Keratinocyte (primary cell): ENCODE results near the gene PNLIPRP3. TPM values are rescaled to one million over a fixed set of nuclear protein-coding genes. Genes with fewer than 3 reads are reported as not detected.

Experiments used
- DNase-seq: peaks from one replicate; pipeline ENCODE4 v3.0.0-alpha.2; 2011; ENCODE audit warnings: low read depth, missing footprints, low spot score
- FAIRE-seq: peaks from 2 replicates; lab custom pipeline; 2011; peaks lifted over from hg19 to GRCh38; lab: Jason Lieb, UNC
- H2AFZ ChIP-seq: 2 replicates; pipeline ENCODE4 v1.6.0; 2012; ENCODE audit warnings: low read length, control low read depth, inconsistent platforms; ENCODE audit not compliant: control insufficient read depth
- H3K27ac ChIP-seq: 2 replicates; pipeline ENCODE4 v1.5.1; 2011; ENCODE audit warnings: low read length; ENCODE audit not compliant: control insufficient read depth, insufficient read depth
- H3K27me3 ChIP-seq: 3 replicates; pipeline ENCODE4 v1.6.0; 2011; ENCODE audit warnings: low read length; ENCODE audit not compliant: control insufficient read depth, insufficient read depth; ENCODE audit errors: extremely low read depth
- H3K36me3 ChIP-seq, 2 experiments: 2 replicates in 1 of 2; 3 replicates in 1 of 2; pipeline ENCODE4 v1.5.1; 2011; ENCODE audit warnings: low read length in 2 of 2, mild to moderate bottlenecking in 1 of 2; ENCODE audit not compliant: control insufficient read depth in 2 of 2, insufficient read depth in 2 of 2; ENCODE audit errors: extremely low read depth in 1 of 2
- H3K4me1 ChIP-seq: 3 replicates; pipeline ENCODE4 v1.5.1; 2011; ENCODE audit warnings: low read length; ENCODE audit not compliant: control insufficient read depth, insufficient read depth; ENCODE audit errors: extremely low read depth
- H3K4me2 ChIP-seq: 3 replicates; pipeline ENCODE4 v1.6.0; 2011; ENCODE audit warnings: low read depth, low read length; ENCODE audit not compliant: control insufficient read depth, insufficient read depth; ENCODE audit errors: extremely low read depth
- H3K4me3 ChIP-seq, 3 experiments: fragments of 200-600 bp in 1 of 3; sonication (generic) in 1 of 3; 2 replicates in 2 of 3; 3 replicates in 1 of 3; pipeline ENCODE4 v1.5.1; 2011 to 2016; ENCODE audit warnings: low read length in 3 of 3, mild to moderate bottlenecking in 3 of 3, control low read depth in 2 of 3, inconsistent platforms in 1 of 3, low read depth in 1 of 3, mixed read lengths in 1 of 3, mixed run types in 1 of 3, moderate library complexity in 1 of 3; ENCODE audit not compliant: control insufficient read depth in 2 of 3, insufficient read depth in 2 of 3; ENCODE audit errors: extremely low read depth in 1 of 3
- H3K79me2 ChIP-seq: 2 replicates; pipeline ENCODE4 v1.6.0; 2012; ENCODE audit warnings: low read length; ENCODE audit not compliant: control insufficient read depth, insufficient read depth
- H3K9ac ChIP-seq: 3 replicates; pipeline ENCODE4 v1.6.0; 2011; ENCODE audit warnings: low read length; ENCODE audit not compliant: control insufficient read depth, insufficient read depth; ENCODE audit errors: extremely low read depth
- H3K9me1 ChIP-seq: 3 replicates; pipeline ENCODE4 v1.6.0; 2011; ENCODE audit warnings: low read length; ENCODE audit not compliant: control insufficient read depth, insufficient read depth; ENCODE audit errors: extremely low read depth
- H3K9me3 ChIP-seq: 2 replicates; pipeline ENCODE4 v1.5.1; 2012; ENCODE audit warnings: low read depth, low read length; ENCODE audit not compliant: control insufficient read depth
- H4K20me1 ChIP-seq: 3 replicates; pipeline ENCODE4 v1.6.0; 2011; ENCODE audit warnings: low read length; ENCODE audit not compliant: control insufficient read depth, insufficient read depth; ENCODE audit errors: extremely low read depth
- EZH2 ChIP-seq: IDR thresholded peaks from one replicate; pipeline ENCODE4 v1.6.1; 2012; ENCODE audit warnings: inconsistent platforms, mild to moderate bottlenecking, low read length, moderate library complexity
- dilution Hi-C: fragments of 300-500 bp; cut with MboI; formaldehyde crosslinking; loops from one replicate; pipeline ENCODE4 v1.7.0; 2020; ENCODE audit warnings: low sequenced_read_pairs; ENCODE audit not compliant: extremely low pct_ligation_motif_present
- polyA plus RNA-seq, 5 experiments: library from polyadenylated mRNA; depleted of rRNA in 3 of 5; stranded (reverse) in 3 of 5; stranded (forward) in 1 of 5; unstranded in 1 of 5; fragments of >200 nt; gene quantifications; 1 replicate in 1 of 5; 2 replicates in 3 of 5; 3 replicates in 1 of 5; pipeline versions ENCODE4 v1.2.1 to v1.2.3, GENCODE V29; 2011 to 2012; ENCODE audit warnings: missing spikeins in 2 of 5, low read depth in 1 of 5, low replicate concordance in 1 of 5
- TF ChIP-seq, protein P1 (sequence below), 3 experiments: IDR thresholded peaks in 1 of 3; conservative IDR thresholded peaks in 1 of 3; optimal IDR thresholded peaks in 1 of 3; 2 replicates in 2 of 3; 3 replicates in 1 of 3; pipeline versions ENCODE3 to v1.5.1; 2011; ENCODE audit warnings: low read length in 3 of 3, mild to moderate bottlenecking in 3 of 3, moderate library complexity in 2 of 3, control low read depth in 1 of 3, inconsistent platforms in 1 of 3; ENCODE audit not compliant: insufficient read depth in 2 of 3; ENCODE audit errors: extremely low read depth in 1 of 3

The PNLIPRP3 gene
- polyA plus RNA-seq, 1 donor (not counting 4 experiments of a cell fraction or from before 2014, with no cell fraction given): 117 TPM

DNA sequence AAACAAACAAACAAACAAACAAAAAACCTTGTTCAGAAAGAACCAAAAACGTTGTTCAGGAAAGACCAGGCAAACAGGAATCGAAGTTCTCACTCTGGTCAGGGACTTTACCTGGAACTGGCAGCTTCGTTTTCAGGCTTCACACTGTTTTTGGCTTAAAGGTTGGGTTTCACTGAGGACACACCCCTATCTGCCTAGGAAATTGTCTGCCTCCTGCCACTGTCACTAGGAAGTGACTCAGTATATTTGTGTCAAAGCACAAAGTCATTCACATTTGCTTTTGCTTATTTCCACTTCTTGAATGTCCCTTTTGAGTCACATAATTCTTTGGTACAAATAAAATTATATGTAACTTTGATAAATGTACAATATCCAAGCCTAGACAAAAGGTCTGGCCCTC lies 37.9 kb downstream of the PNLIPRP3 start:
- Histone ChIP-seq H3K9ac (no peak overlapping the region), H3K4me3 (no peak overlapping the region), H2AFZ (no peak overlapping the region), H3K4me1 (peaks cover 19% of the 10 kb centered on the region), H3K36me3 (peaks cover 20 to 24% of the 10 kb centered on the region in 2 experiments), H3K9me3 (no peaks in the 10 kb centered on the region), H3K79me2 (no peaks in the 10 kb centered on the region), H3K27ac (no peak overlapping the region), H3K27me3 (no peaks in the 10 kb centered on the region), H3K4me2 (no peak overlapping the region), H3K9me1 (no peaks in the 10 kb centered on the region), H4K20me1 (no peaks in the 10 kb centered on the region)
- dilution Hi-C loops: no loop called here
- no peak for FAIRE-seq
- TF ChIP-seq, protein P1, sequence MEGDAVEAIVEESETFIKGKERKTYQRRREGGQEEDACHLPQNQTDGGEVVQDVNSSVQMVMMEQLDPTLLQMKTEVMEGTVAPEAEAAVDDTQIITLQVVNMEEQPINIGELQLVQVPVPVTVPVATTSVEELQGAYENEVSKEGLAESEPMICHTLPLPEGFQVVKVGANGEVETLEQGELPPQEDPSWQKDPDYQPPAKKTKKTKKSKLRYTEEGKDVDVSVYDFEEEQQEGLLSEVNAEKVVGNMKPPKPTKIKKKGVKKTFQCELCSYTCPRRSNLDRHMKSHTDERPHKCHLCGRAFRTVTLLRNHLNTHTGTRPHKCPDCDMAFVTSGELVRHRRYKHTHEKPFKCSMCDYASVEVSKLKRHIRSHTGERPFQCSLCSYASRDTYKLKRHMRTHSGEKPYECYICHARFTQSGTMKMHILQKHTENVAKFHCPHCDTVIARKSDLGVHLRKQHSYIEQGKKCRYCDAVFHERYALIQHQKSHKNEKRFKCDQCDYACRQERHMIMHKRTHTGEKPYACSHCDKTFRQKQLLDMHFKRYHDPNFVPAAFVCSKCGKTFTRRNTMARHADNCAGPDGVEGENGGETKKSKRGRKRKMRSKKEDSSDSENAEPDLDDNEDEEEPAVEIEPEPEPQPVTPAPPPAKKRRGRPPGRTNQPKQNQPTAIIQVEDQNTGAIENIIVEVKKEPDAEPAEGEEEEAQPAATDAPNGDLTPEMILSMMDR (optimal IDR thresholded peaks at IDR 0.05 in 1 of 3, IDR thresholded peaks at IDR 0.05 in 1 of 3, conservative IDR thresholded peaks at IDR 0.05 in 1 of 3; ENCODE audit: extremely low read depth in 1 of 3, insufficient read depth in 2 of 3, low read length in 3 of 3): no peak
- no peak for TF ChIP-seq EZH2
- DNase-seq: no peak

DNA sequence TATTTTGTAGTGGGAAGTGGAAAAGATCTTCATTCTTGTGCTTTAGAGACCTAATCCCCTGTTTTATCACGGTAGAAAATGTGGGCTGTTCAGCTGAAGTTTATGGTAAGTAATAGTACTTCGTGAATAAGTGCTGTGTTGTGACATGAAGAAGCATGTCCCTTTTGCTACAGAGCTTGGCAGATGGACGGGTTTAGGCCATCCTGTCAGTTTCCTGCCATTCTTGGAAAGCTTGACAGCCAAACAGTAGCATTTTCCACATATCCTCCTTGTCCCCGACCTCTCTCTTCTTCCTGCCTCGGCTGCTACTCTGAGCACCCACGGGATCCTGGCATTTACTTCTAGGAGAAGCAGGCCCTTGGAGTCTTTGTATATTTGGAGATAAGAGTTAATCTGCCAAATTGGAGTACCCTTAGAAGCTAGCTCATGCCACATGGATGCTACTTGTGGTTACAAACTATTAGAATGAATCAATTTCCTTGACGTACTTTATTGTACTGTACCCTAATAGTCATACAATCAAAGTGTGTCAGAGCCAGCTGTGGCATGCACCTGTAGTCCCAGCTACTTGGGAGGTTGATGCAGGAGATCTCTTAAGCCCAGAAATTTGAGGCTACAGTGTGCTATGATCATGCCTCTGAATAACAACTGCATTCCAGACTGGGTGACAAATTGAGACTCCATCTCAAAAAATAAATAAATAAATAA lies 39.2 kb downstream of the PNLIPRP3 start:
- Histone ChIP-seq H3K36me3 (peaks cover 17 to 20% of the 10 kb centered on the region in 2 experiments), H3K4me1 (peaks cover 19% of the 10 kb centered on the region), H3K79me2 (no peaks in the 10 kb centered on the region), H3K4me3 (no peak overlapping the region), H4K20me1 (no peaks in the 10 kb centered on the region), H3K27ac (peak overlapping the region; percentile 42), H3K9me3 (no peaks in the 10 kb centered on the region), H3K9ac (no peak overlapping the region), H2AFZ (no peak overlapping the region), H3K4me2 (no peak overlapping the region), H3K9me1 (no peaks in the 10 kb centered on the region), H3K27me3 (no peaks in the 10 kb centered on the region)
- DNase-seq (no peak), FAIRE-seq (no peak)
- dilution Hi-C loops: no loop called here
- TF ChIP-seq, protein P1 (optimal IDR thresholded peaks at IDR 0.05 in 1 of 3, IDR thresholded peaks at IDR 0.05 in 1 of 3, conservative IDR thresholded peaks at IDR 0.05 in 1 of 3; ENCODE audit: extremely low read depth in 1 of 3, insufficient read depth in 2 of 3, low read length in 3 of 3): no peak
- TF ChIP-seq EZH2: no peak
